Umbilical cord (tissue), 2 donors: Measurements from ENCODE around the gene CYP2C18. TPM values are rescaled to one million over a fixed set of nuclear protein-coding genes. Genes with fewer than 3 reads are reported as not detected.
"Not testable (repeated sequence)": the region's sequence is repeated elsewhere in the genome, so short reads cannot be mapped to it uniquely, and the experiment has no call there.

Source experiments
- DNase-seq: peaks from one replicate; pipeline ENCODE4 v3.0.0-alpha.2; 2015; ENCODE audit warnings: low spot score
- total RNA-seq: library from RNA; depleted of rRNA; stranded (reverse); fragments of >200 nt; gene quantifications from one replicate; pipeline ENCODE4 v1.2.3, GENCODE V29; 2014; ENCODE audit warnings: low replicate concordance; ENCODE audit not compliant: insufficient read depth

The CYP2C18 gene
- total RNA-seq = 1.9 TPM

DNA sequence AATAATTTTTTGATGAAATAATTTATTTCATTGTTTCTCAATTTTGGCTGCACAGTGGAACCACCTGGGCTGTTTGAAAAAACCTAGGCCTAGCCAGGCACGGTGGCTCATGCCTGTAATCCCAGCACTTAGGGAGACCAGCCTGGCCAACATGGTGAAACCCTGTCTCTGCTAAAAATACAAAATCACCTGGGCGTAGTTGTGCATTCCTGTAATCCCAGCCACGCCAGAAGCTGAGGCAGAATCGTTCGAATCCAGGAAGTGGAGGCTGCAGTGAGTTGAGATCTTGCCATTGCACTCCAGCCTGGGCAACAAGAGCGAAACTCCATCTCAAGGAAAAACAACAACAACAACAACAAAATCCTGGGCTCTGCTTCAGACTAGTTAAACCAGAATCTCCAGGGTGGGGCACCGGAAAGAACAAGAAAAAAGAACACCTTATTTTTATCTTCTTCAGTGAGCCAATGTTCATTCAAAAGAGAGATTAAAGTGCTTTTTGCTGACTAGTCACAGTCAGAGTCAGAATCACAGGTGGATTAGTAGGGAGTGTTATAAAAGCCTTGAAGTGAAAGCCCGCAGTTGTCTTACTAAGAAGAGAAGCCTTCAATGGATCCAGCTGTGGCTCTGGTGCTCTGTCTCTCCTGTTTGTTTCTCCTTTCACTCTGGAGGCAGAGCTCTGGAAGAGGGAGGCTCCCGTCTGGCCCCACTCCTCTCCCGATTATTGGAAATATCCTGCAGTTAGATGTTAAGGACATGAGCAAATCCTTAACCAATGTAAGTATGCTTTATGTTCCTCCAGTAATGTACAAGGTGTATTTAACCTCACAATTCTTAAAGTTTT lies at the start of gene CYP2C18:
Gene CYP2C18, plus strand, starts transcription at position 516 of the 841 bp plus-strand sequence. Its CDS starts 91 bp downstream, at position 607.
- DNase-seq = no peak

DNA sequence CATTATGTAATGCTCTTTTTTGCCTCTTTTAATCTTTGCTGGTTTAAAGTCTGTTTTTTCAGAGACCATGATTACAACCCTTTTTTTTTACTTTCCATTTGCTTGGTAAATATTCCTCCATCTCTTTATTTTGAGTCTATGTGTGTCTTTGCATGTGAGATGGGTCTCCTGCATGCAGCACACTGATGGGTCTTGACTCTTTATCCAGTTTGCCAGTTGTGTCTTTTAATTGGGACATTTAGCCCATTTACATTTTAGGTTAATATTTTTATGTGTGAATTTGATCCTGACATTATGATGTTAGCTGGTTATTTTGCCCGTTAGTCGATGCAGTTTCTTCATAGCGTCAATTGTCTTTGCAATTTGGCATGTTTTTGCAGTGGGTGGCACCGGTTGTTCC lies 45.4 kb upstream of the CYP2C18 start:
- DNase-seq = not testable (repeated sequence)

DNA sequence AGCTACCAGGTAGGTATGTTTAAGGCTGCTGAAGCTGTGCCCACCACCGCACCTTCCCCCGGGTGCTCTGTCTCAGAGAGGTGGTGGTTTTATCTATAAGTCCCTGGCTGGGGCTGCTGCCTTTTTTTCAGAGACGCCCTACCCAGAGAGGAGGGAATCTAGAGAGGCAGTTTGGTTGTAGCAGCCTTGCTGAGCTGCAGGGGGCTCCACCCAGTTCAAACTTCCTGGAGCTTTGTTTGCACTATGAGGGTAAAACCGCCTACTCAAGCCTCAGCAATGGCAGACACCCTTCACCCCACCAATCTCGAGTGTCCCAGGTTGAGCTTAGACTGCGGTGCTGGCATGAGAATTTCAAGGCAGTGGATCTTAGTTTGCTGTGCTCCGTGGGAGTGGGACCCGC lies 43.6 kb upstream of the CYP2C18 start:
- DNase-seq = no peak

DNA sequence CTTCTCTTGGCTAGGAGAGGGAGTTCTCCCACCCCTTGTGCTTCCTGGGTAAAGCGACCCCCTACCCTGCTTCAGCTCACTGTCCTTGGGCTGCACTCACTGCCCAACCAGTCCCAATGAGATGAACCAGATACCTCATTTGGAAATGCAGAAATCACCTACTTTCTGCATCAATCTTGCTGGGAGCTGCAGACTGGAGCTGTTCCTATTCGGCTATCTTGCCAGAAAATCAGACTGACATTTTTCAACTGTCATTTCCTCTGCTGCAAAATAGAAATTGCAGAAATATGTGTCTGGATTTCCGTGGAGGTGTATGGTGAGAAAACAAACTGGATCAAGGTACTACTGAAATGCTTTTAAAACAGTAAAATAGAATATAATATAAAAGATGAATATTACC lies 43.0 kb upstream of the CYP2C18 start:
- DNase-seq = no peak

DNA sequence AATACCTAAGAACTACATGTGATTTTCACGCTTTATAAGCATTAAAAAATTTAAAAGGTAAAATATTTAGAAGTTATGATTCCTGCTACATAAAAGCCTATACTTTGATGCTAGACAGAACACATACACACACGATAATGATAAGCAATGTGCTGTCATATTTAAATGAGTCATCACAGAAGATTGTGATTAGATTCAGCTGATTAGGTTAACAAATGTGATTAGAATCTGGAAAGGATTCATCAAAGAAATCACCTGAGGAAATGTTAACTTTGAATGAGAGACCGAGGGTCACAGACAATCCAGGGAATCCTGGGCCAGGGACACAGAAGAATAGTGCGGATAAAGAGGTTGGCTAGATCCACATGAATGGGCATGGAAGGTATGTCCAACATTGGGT lies 42.0 kb upstream of the CYP2C18 start:
- DNase-seq = peak; percentile 17

DNA sequence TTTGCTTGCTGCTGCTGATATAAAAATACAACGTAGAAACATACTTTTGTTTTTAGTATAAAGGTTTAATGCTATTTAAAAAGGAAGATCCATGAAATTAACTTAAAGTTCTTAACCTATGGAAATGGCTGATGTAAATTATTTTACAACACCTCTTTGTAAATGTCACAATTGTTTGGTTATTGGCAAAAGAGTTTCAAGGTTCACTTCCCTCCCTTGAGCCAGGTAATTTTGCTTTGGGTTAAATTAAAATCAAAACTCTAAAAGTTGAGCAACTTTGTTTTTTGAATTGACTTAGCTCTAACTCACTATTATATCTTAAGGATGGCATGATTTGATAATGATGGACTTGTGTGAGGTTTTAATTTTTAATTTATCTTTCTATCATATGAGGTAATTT lies 39.2 kb upstream of the CYP2C18 start:
- no peak for DNase-seq

DNA sequence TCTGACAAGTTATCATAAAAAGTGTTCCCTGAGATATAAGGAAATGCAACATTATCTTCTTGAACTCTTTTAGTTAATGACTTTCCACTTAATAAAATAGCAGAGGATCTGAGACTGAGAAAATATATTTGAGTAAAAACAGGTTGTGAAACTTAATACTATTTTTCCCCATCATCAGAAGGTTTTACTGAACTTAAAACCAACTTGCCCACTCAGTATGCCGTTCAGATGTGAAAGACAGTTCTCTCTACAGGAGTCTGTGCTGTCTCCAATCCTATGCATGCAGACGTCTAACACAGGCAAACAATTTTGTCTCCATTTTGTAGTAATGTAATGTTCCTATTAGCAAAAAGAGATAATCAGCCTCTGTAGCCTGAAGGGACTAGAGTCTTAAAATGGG lies 38.2 kb upstream of the CYP2C18 start:
- no peak for DNase-seq

DNA sequence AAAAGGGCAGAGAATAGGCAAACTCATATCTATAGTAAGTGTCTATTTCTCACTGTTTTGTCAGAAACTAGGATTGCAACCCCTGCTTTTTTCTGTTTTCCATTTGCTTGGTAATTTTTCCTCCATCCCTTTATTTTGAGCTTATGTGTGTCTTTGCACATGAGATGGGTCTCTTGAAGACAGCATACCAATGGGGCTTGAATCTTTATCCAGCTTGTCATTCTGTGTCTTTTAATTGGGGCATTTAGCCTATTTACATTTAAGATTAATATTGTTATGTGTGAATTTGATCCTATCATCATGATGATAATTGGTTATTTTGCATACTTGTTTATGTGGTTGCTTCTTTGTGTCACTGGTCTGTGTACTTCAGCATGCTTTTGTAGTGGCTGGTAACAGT lies 28.3 kb upstream of the CYP2C18 start:
- DNase-seq = not testable (repeated sequence)

DNA sequence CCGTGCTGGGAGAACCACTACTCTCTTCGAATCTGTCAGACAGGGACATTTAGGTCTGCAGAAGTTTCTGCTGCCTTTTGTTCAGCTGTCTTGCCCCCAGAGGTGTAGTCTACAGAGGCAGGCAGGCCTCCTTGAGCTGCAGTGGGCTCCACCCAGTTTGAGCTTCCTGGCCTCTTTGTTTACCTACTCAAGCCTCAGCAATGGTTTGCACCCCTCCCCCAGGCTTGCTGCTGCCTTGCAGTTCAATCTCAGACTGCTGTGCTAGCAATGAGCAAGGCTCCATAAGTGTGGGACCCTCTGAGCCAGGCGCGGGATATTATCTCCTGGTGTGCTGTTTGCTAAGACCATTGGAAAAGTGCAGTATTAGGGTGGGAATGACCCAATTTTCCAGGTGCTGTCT lies 20.5 kb upstream of the CYP2C18 start:
- DNase-seq = not testable (repeated sequence)

DNA sequence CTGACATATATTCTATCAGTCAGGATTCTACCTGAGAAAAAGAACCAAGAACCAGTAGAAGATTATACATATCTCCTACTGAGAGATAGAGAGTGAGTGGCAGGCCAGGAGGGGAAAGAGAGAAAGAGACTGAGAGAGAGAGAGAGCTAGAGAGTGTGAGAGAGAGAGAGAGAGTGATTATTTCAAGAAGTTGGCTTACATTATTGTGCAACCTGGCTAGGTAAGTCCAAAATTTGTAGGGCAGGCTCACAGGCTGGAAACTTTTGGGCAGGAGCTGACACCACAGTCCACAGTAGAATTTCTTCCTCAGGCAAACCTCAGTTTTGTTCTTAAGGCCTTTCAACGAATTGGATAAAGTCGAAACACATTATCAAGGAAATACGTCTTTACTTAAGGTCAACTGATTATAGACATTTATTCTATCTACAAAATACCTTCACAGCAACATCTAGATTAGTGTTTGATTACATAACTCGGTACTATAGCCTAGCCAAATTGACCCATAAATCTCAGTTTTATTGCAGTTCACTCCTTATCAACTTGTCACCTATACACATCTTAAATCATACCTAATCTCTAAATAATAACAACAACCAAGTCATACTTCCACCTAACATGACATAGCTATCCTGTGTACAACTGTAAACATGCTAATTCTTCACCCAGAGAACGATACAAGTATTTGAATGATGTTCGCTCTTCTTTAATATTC lies 17.0 kb upstream of the CYP2C18 start:
- no peak for DNase-seq

DNA sequence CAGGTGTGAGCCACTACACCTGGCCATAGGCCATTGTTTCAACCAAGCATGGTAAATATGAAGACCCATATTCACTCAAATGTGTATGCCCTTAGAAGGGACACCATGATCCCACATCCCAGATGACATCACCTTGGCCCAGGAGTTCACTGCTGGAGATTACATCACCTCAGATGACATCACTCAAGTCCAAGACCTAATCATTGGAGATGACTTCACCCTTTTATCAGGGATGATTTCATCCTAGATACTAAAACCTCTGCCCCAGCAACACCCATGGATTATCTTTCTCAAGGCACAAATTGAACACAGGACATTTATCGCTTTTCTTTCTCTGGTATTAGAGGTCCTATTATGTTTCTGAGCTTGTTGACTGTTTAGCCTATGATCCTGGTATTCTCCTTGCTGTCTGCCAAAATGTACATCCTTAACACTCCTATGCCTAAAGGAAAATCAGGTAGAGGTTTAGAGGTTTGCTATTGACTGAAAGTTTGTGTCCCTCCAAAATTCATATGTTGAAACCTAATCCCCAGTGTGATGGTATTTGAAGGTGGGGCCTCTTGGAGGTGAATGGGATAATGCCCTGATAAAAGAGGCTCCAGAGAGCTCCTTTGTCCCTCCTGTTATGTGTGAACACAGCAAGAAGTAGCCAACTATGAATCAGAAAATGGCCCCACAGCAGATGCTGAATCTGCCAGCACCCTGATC lies 9.8 kb upstream of the CYP2C18 start:
- no peak for DNase-seq

DNA sequence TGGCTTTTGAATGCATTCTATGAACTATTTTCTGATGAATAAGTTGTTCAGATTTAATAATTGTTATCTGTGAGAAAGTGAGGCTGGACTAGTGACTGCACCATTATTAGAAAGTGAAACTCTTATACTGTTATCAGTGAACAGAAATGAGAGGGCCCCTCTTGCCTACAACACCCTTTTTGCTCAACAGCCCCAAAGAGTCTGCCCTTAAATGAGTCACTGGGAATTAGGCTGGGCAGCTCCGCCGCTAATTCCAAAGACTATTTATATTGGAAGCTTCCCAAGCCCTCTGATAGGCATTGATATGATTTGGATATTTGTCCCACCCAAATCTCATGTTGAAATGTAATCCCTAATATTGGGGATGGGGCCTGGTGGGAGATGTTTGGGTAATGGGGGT lies 7.0 kb upstream of the CYP2C18 start:
- no peak for DNase-seq

DNA sequence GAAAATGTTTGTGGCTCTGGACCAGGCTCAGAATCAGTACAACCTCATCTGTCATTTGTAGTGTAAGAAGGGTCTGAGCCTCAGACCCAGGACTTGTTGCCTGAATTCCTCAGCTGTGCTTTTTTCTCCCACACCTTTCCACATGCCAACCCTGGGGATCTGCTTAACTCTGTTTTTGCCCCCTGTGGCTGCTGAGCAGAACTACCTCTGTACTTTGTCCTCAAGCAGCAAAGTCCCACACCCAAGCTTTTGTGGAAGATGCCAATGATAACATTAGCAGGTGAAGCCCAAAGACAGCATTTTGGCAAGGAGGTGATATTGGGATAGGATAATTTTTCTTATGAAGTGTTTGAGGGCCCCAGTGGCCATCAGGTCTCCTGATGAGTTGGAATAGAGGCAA lies 5.8 kb upstream of the CYP2C18 start:
- no peak for DNase-seq

DNA sequence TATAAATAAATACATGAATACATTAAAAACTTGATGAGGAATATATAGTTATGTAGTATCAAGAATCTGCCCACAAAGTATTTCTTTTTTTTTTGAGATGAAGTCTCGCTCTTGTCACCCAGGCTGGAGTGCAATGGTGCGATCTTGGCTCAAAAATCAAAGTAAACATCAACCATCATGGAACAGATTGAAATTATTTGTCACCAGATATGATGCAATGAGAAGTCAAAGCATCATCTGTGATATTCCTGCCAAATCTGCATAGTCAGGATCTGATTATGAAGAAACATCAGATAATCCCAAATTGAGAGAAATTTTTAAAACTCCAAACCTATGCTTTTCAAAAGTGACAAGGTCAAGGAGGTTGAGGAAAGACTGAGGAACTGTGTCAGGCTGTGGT lies 5.1 kb upstream of the CYP2C18 start:
- DNase-seq = no peak

DNA sequence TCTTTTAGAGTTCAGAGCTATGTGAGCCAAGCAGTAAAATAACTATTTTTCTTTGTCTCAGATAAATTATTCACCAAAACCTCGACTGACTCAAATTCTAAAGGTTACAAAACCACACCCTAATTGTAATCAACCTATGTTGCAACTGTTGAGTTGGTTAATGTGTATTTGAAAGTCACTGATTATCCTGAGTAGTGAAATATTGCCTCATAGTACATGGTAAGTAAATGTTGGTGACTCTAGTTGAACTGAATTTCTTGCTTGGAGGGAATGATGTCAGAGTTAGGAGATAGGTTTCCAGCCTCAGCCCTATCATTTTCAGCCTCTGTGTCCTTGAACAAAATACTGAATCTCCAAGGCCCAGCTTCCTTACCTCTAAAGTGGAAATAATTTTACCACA lies 3.0 kb upstream of the CYP2C18 start:
- DNase-seq = no peak

DNA sequence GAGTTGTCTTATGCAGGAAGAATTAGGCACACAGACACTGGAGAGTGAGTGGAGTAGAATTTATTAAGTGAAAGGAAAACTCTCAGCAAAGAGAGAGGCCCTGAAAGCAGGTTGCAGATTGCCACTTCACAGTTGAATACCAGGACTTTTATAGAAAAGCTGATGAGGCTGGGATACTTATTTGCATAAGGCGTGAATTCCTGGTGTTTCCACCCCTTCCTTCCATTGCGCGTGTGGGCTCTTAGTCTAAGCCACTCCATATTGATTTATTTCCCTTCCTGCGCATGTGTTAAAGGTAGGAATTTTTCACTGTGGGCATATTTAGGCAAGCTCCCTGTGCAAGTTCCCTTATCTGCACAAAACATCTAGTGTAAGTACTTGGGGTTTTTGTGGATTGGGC lies 893 bp upstream of the CYP2C18 start:
- not testable (repeated sequence) for DNase-seq

DNA sequence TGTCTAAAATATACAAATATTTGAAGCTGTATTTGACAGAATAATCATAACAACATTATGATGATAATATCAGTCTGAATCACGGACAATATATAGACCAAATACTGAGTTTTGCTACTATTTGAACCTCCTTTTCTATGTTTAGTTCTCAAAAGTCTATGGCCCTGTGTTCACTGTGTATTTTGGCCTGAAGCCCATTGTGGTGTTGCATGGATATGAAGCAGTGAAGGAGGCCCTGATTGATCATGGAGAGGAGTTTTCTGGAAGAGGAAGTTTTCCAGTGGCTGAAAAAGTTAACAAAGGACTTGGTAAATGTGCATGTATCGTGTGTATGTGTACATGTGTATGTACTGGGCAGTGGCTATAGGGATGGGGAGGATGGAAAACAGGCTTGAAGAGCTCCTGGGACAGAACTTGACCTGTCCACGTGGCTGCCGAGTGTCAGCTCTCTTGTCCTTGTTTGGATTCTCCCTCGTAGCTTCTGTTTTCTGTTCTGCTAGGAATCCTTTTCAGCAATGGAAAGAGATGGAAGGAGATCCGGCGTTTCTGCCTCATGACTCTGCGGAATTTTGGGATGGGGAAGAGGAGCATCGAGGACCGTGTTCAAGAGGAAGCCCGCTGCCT lies 4.2 kb downstream of the CYP2C18 start:
- no peak for DNase-seq

DNA sequence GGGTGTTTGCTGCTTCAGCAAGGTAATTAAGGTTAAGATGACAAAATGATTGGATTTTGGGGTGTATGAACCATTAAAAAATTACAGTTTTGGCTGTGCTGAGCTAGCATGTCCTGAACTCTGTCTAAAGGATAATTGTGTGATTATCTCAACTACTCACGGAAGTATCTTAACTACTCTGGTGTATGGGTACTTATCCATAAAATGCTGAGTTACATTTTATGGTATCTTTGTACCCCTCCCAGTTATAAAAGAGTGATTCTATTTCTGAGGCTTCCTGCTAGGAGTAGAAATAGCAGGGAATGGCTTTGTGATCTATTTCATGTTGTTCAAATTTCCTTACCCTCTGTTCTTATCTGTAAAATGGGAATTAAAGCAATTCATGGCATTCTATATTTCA lies 22.6 kb downstream of the CYP2C18 start:
- no peak for DNase-seq

DNA sequence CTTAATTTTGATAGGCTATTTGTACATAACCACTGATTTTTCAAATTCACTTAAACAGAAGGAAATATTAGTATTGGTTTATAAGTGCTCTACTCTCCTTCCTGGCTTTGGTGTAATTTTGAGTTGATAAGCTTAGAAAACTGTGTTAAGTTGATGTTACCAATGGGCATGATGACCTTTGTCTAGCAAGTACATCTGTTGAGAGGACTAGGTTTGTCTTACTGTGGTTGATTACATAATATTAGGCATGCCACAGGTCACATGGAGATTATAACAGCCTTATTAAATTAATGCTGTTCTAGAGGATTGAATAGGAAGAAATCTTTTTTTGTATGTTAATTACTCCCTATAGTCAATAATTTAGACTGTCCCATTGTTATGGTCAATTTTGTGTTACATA lies 27.0 kb downstream of the CYP2C18 start:
- no peak for DNase-seq

DNA sequence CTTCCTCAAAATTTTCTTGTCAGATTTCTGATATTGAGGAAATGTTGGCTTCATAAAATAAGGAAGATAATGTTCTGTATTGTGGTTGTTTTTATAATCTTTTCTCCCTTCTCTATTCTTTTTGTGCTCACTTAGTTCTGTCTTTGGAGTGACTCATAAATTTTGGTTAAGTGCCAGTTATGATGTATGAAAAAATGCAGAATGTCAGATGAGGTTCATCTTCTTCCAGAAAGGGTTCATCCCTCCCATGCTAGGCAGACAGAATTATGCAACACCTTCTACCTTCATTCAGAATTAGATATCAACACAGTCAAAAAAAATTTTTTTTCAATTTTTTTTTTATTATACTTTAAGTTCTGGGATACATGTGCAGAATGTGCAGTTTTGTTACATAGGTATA lies 42.3 kb downstream of the CYP2C18 start:
- no peak for DNase-seq

DNA sequence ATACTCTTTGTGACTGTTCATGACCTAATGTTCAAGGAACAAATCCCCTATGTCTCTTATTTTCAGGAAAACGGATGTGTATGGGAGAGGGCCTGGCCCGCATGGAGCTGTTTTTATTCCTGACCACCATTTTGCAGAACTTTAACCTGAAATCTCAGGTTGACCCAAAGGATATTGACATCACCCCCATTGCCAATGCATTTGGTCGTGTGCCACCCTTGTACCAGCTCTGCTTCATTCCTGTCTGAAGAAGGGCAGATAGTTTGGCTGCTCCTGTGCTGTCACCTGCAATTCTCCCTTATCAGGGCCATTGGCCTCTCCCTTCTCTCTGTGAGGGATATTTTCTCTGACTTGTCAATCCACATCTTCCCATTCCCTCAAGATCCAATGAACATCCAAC lies 51.7 kb downstream of the CYP2C18 start:
- no peak for DNase-seq

DNA sequence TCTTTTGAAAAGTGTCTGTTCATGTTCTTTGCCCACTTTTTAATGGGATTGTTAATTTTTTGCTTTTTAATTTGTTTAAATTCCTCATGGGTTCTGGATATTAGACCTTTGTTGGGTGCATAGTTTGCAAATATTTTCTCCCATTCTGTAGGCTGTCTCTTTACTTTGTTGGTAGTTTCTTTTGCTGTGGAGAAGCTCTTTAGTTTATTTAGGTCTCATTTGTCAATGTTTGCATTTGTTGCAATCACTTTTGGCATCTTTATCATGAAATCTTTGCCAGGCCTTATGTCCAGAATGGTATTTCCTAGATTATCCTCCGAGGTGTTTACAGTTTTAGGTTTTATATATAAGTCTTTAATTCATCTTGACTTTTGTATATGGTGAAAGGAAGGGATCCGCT lies 55.1 kb downstream of the CYP2C18 start:
- no peak for DNase-seq
